ENCODE data around the gene EIF5AL1. TPM values are rescaled to one million over a fixed set of nuclear protein-coding genes. Genes with fewer than 3 reads are reported as not detected.
"Not testable (repeated sequence)": the region's sequence is repeated elsewhere in the genome, so short reads cannot be mapped to it uniquely, and the experiment has no call there.

EIF5AL1 gene
- total RNA-seq, 1 experiment from 2014 or later, result 0.59 TPM

GRCh38 chr10:79509306-79509933 lies 2.9 kb upstream of the EIF5AL1 start:
- DNase-seq (ENCODE audit: low read depth), result not testable (repeated sequence)

GRCh38 chr10:79509934-79510508 lies 2.3 kb upstream of the EIF5AL1 start:
- DNase-seq (ENCODE audit: low read depth), result not testable (repeated sequence)

DNA sequence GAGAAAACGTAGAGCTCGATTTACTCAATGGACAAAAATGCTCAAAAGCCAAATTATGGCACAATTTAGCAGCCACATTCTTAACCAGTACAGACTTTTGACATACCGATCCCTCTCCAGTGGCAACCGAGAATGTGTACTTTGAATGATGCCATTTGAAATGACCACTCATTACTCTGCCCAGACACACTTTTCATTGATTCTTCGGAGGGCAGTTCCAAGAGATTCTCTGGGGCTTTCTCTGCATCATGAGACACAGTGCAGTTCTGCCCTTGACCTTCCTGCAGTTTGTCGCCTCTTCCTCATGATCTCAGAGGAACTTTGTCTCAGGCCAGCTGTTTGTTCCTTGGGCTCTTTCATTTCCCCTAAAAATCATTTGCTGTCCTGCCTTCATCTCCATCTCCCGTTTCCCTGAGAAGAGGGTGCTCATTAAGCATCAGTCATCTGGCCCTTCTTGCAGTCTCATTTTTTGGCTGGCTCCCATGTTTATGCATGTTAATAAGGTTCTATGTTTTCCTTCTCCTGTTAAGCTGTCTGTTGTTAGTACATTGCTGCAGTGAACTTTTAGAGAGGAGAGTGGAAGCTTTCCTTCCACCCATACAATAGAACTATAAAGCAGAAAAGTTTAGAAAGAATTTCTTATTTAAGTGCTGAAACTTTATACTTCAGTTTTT lies 4.3 kb downstream of the EIF5AL1 start:
- DNase-seq (ENCODE audit: low read depth), result not testable (repeated sequence)

DNA sequence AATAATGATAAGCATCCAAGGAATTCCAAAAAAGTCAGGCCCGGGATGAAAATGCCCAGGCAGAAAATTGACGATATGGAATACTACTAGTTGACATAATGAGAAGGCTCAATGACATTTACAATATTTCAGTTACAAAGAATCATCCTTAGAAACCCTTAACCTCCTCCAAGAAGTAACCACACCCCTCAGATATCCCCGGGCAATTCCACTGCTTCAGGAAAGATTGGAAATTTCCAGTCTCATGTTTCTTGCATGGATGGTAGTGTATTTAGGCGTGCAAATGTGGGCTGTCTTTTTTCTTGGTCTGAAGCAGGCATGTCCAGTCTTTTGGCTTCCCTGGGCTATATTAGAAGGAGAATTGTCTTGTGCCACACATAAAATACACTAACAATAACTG lies 5.2 kb downstream of the EIF5AL1 start:
- DNase-seq (ENCODE audit: low read depth), result not testable (repeated sequence)

GRCh38 chr10:79521751-79522150 lies 9.4 kb downstream of the EIF5AL1 start:
- DNase-seq (ENCODE audit: low read depth), result not testable (repeated sequence)

- not testable (repeated sequence) for DNase-seq (ENCODE audit: low read depth)
Measured at GRCh38 chr10:79522464-79522863, 10.1 kb downstream of the EIF5AL1 start.

DNA sequence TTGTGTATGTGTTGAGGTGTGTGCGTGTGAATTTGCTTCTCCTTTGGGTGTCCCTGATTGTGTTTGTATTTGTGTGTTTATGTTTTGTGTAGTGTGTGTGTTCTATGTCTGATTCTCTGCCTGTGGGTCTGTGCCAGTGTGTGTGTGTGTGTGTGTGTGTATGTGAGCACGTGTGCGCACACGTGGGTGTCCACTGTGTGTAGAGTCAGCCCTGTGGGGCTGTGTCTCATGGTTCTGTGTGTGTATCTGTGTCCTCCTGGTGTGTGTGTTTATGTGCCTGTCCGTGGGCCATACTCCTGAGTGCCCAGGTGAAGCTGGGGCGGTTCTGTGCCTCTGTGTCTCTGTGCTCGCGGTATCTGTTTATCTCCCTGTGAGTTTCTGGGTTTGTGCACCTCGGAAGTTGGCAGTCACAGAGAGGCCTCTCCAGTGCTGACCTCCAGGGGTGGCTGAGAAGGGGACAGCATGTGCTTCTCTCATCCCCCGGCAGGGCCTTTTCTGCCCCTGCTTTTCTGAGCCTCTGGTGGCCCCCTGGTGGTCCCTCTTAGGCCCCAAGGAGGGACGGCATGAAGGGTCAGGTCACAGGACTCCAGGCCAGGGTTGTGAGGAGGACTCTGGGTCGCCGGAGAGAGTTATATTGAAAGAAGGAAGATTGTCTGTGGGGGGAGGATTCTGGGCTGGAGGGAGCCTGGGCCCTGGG lies 11.0 kb downstream of the EIF5AL1 start:
- DNase-seq (ENCODE audit: low read depth), result not testable (repeated sequence)

DNA sequence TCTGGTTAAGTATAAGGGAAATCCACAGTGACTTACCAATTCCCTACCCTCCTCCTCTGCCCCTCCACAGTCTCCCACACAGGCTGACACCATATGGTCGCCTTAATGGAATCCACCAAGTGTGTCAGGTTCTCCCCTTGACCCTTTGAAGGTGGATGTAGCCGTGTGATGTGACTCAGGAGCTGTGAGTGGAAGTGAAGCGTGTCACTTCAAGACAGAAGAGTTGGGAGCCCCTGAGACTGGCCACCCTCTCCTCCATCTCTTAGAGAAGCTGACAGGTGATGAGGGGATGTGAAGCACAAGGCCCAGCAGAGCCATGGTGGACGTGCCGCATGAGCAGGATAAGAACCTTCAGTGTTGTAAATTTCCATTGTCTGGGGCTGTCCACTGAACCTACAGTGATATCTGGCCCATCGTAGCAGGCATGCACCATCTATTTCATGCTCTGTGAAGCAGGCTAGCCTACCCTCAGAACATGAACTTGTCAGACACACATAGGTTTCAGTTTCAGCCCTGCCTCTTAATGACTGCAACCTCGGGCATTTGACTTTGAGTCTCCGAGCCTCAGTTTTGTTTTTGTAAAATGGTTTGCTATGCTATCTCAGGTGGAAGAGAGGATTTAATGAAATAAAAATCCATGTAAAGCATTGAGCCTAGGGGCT lies 12.8 kb downstream of the EIF5AL1 start:
- DNase-seq (ENCODE audit: low read depth), result not testable (repeated sequence)

DNA sequence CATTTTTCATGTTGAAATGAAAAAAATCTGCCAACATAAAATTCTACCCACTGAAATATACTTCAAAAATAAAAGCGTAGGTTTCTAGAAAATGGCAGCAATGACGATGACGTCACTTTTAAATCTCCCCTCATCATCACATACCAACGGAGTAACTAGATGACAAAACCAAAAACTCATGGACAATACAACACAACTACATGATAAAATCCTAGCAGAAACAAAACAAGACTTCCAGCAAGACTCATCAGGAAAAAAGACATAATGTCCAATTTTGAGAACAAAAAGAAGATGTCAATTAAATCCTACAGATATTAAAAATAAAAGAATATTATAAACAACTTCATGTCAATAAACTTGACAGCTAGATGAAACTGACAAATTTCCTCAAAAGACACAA lies 15.9 kb downstream of the EIF5AL1 start:
- not testable (repeated sequence) for DNase-seq (ENCODE audit: low read depth)

DNA sequence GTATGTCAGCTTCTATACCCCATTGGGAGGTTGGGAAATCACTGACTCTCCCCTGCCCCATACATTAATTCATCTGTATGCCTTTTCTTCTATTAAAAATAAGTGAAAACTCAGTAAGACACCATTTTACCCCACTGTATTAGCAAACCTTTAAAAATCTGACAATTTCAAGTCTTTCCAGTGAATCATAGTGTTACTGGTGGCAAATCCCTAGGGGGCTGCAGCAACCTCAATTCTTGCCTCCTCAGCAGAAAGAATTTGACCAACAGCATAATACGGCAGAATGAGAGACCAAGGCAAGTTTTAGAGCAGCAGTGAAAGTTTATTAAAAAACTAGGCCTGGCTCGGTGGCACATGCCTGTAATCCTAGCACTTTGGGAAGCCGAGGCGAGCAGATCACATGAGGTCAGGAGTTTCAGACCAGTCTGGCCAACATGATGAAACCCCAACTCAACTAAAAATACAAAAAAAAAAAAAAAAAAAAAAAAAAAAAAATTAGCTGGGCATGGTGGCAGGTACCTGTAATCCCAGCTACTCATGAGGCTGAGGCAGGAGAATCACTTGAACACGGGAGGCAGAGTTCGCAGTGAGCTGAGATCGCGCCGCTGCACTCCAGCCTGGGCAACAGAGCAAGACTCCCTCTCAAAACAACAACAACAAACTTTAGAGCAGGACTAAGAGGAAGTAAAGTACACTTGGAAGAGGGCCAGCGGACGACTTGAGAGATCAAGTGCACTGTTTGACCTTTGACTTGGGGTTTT lies 21.0 kb downstream of the EIF5AL1 start:
- DNase-seq (ENCODE audit: low read depth), result not testable (repeated sequence)

DNA sequence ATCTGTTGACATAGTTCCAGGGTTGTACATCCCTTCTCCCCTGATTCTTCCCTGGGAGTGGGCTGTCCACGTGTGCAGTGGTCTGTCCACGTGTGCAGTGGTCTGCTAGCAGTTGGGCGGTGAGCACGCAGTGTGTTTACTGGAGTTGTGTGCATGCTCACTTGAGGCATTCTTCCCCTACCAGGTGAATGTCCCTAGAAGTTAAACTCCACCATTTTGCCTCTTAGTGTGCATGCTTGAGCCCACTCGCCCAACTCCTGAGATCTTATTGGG lies 21.5 kb downstream of the EIF5AL1 start:
- not testable (repeated sequence) for DNase-seq (ENCODE audit: low read depth)

- not testable (repeated sequence) for DNase-seq (ENCODE audit: low read depth)
Measured at GRCh38 chr10:79538311-79538710, 26.0 kb downstream of the EIF5AL1 start.

GRCh38 chr10:79540930-79541329 lies 28.6 kb downstream of the EIF5AL1 start:
- not testable (repeated sequence) for DNase-seq (ENCODE audit: low read depth)

GRCh38 chr10:79542626-79543025 lies 30.3 kb downstream of the EIF5AL1 start:
- DNase-seq (ENCODE audit: low read depth), result no peak

GRCh38 chr10:79544408-79544807 lies 32.1 kb downstream of the EIF5AL1 start:
- not testable (repeated sequence) for DNase-seq (ENCODE audit: low read depth)

DNA sequence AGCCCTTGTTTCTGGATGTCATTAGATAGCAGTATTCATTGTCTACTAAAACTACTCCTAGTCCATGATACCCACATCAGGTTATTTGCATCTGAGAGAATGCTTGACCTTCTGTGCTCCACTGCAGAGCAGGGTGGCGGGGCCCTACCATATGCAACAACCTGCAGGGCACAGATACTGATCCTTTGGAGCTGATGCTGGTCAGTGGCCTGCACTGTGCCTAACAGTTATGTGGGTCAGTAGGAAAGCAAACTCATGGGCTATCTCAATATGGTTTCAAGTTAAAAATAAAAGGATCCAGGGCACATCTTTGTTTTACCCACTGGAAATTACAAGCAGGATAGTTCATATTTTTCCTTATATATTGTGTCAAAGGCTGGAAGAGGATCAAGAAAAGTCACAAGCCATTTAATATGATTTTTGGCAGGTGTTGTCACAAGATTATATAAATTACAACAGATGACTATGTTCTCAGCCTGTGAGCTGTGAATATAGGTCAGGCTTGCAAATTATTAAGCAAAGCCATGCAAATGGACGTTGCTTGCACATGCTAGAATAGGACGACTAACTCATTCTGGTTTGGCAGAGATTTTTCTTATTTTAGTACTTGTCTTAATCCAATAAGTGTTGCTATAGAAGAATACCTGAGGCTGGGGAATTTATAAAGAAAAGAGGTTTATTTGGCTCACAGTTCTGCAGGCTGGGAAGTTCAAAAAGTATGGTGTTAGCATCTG lies 32.8 kb downstream of the EIF5AL1 start:
- not testable (repeated sequence) for DNase-seq (ENCODE audit: low read depth)

GRCh38 chr10:79547128-79547527 lies 34.8 kb downstream of the EIF5AL1 start:
- DNase-seq (ENCODE audit: low read depth), result not testable (repeated sequence)

DNA sequence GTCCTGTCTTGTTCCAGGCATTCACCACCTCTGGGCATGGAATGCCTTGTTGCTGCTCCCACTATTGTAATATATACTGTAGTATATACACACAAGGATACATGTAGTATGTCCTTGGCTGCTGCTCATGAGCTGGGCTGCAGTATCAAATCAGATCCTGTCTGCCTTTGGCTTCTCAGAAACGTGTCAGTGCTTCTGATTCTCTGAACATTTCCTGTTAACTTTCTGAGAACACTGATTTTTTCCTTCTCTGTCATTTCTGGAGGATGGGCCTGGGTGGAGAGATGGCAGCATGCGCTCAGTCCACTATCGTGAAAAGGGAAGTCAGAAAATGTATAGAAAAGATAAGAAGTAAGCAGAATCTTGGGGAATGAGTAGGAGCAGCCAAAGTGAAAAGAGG lies 35.6 kb downstream of the EIF5AL1 start:
- no peak for DNase-seq (ENCODE audit: low read depth)

DNA sequence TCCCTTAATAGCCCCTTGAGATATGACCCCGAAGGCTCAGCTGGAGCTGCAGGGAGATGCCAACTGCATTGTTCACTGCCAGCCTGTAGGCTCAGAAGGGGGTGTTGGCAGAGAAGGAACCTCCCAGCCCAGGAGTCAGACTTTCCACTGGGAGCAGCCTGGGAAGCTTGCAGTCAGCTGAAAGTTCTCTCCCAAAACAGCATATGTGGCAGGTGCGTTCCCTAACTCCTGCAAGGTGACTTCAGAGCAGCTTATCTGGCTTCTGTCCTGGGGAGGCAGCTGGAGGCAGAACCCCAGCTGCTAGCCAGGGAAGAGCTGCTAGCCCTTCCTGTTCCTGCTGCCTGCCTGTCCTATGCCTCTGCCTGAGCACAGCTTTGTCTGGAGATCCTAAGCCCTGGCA lies 39.8 kb downstream of the EIF5AL1 start:
- DNase-seq (ENCODE audit: low read depth), result peak; percentile 8

All from M059J (cell line).